Measurements from ENCODE around the gene NHS.

DNA sequence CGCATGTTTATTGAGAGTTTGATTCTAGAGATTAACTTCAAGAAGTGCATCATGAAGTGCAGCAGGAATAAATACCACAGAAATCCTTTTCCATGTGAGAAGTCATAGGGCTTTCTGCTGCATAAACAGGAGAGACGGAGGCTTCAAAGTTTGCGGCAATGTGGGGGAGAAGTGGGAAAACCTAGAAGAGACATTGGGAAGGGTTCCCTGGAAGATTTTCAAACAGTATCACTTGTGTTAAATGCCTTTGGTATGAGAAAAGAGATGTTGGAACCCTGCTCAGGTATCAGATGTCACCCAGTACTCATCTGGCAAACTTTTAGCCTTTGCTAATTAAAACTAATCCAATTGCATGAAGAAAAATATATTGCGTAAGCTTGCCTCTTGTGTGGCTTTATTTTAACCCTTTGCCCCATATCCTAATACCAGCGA, 15.4 kb downstream of the NHS start:
- no peak for TF ChIP-seq CTCF (IDR thresholded peaks at IDR 0.05; ENCODE audit: low read length)
- no peak for TF ChIP-seq EZH2 (optimal IDR thresholded peaks at IDR 0.05; ENCODE audit: low read depth, low read length)
- TF ChIP-seq EZH2phosphoT487 (IDR thresholded peaks at IDR 0.05; ENCODE audit: low read length), result no peak
